ENCODE results near the gene ESPL1.
A peak's percentile ranks its signal among the peaks of the same experiment; 100 is the strongest.

Gene ESPL1

GRCh38 chr12:53230108-53230845 lies 37.8 kb upstream of the ESPL1 start:
- TF ChIP-seq CTCF (IDR thresholded peaks at IDR 0.05; ENCODE audit: borderline replicate concordance, control extremely low read depth, extremely low read depth, insufficient read depth, missing control alignments): no peak
- no peak for DNase-seq (ENCODE audit: low spot score)
- in situ Hi-C loops (cut with MboI; ENCODE audit: low sequenced_read_pairs, unreplicated experiment): no loop called here

- in situ Hi-C loops (cut with MboI; ENCODE audit: low sequenced_read_pairs, unreplicated experiment): no loop called here
- no peak for TF ChIP-seq CTCF (IDR thresholded peaks at IDR 0.05; ENCODE audit: borderline replicate concordance, control extremely low read depth, extremely low read depth, insufficient read depth, missing control alignments)
- DNase-seq (ENCODE audit: low spot score): no peak
Measured at GRCh38 chr12:53231671-53231920, 36.5 kb upstream of the ESPL1 start.

- DNase-seq (ENCODE audit: low spot score): peak; percentile 72
- no peak for TF ChIP-seq CTCF (IDR thresholded peaks at IDR 0.05; ENCODE audit: borderline replicate concordance, control extremely low read depth, extremely low read depth, insufficient read depth, missing control alignments)
- in situ Hi-C loops (cut with MboI; ENCODE audit: low sequenced_read_pairs, unreplicated experiment): no loop called here
Measured at GRCh38 chr12:53231921-53232645, 36.0 kb upstream of the ESPL1 start, which contains the start of gene RARG. Gene RARG (minus strand): TSS chr12:53232209. CDS start chr12:53227545, 4,664 bp downstream.

- in situ Hi-C loops (cut with MboI; ENCODE audit: low sequenced_read_pairs, unreplicated experiment): no loop called here
- no peak for TF ChIP-seq CTCF (IDR thresholded peaks at IDR 0.05; ENCODE audit: borderline replicate concordance, control extremely low read depth, extremely low read depth, insufficient read depth, missing control alignments)
- DNase-seq (ENCODE audit: low spot score): peak; percentile 67
Measured at GRCh38 chr12:53232646-53233461, 35.2 kb upstream of the ESPL1 start.

GRCh38 chr12:53233671-53234121 lies 34.4 kb upstream of the ESPL1 start:
- in situ Hi-C loops (cut with MboI; ENCODE audit: low sequenced_read_pairs, unreplicated experiment): no loop called here
- TF ChIP-seq CTCF (IDR thresholded peaks at IDR 0.05; ENCODE audit: borderline replicate concordance, control extremely low read depth, extremely low read depth, insufficient read depth, missing control alignments): no peak
- DNase-seq (ENCODE audit: low spot score): no peak

- no peak for TF ChIP-seq CTCF (IDR thresholded peaks at IDR 0.05; ENCODE audit: borderline replicate concordance, control extremely low read depth, extremely low read depth, insufficient read depth, missing control alignments)
- in situ Hi-C loops (cut with MboI; ENCODE audit: low sequenced_read_pairs, unreplicated experiment): no loop called here
- no peak for DNase-seq (ENCODE audit: low spot score)
Measured at GRCh38 chr12:53234271-53234914, 33.7 kb upstream of the ESPL1 start.
